HepG2 (cell line): Measurements from ENCODE around the gene RXRG. TPM values are rescaled to one million over a fixed set of nuclear protein-coding genes. Genes with fewer than 3 reads are reported as not detected.

Experiments
- ATM ChIP-seq: fragments of 450-650 bp; IDR thresholded peaks from 2 replicates; pipeline ENCODE4 v1.7.1; 2017; ENCODE audit warnings: mild to moderate bottlenecking, borderline replicate concordance
- BHLHE40 ChIP-seq: IDR thresholded peaks from 2 replicates; pipeline ENCODE4 v1.6.1; 2011; ENCODE audit warnings: low read length, improper control_type of control experiment
- CCAR2 ChIP-seq: fragments of 200-400 bp; formaldehyde crosslinking; optimal IDR thresholded peaks from 2 replicates; pipeline ENCODE3; 2018; ENCODE audit warnings: low read depth, mild to moderate bottlenecking, low read length, moderate library complexity
- DBP ChIP-seq: sonication (generic); formaldehyde crosslinking; IDR thresholded peaks from 2 replicates; pipeline ENCODE4 v1.4.0; 2020; ENCODE audit warnings: missing genetic modification reagents; ENCODE audit errors: not compliant biosample characterization
- FOXA3 ChIP-seq: IDR thresholded peaks from 2 replicates; pipeline ENCODE4 v1.6.1; 2016; ENCODE audit warnings: missing genetic modification reagents, missing compliant biosample characterization
- FOXJ3 ChIP-seq: sonication (generic); formaldehyde crosslinking; IDR thresholded peaks from 2 replicates; pipeline ENCODE4 v1.4.0; 2020; ENCODE audit warnings: missing genetic modification reagents, mild to moderate bottlenecking, borderline replicate concordance
- HINFP ChIP-seq: sonication (generic); formaldehyde crosslinking; IDR thresholded peaks from 2 replicates; pipeline ENCODE4 v1.4.0; 2020; ENCODE audit warnings: low read depth, mild to moderate bottlenecking, missing genetic modification reagents
- KDM5A ChIP-seq: fragments of 200-600 bp; sonication (generic); IDR thresholded peaks from 2 replicates; pipeline ENCODE4 v1.7.0; 2018; ENCODE audit warnings: antibody characterized with exemption, mild to moderate bottlenecking, low read length, borderline replicate concordance
- KLF12 ChIP-seq: sonication (generic); formaldehyde crosslinking; IDR thresholded peaks from 2 replicates; pipeline ENCODE4 v1.4.0; 2020; ENCODE audit warnings: missing genetic modification reagents, borderline replicate concordance
- KLF6 ChIP-seq: IDR thresholded peaks from 2 replicates; pipeline ENCODE4 v1.8.0; 2016; ENCODE audit warnings: missing biosample characterization, missing genetic modification reagents
- NCOA2 ChIP-seq: sonication (generic); formaldehyde crosslinking; IDR thresholded peaks from 2 replicates; pipeline ENCODE4 v1.8.0; 2022; ENCODE audit warnings: inconsistent platforms
- NR2F2 ChIP-seq: IDR thresholded peaks from 2 replicates; pipeline ENCODE4 v1.6.1; 2012; ENCODE audit warnings: low read depth, inconsistent platforms, borderline replicate concordance
- SIN3A ChIP-seq: IDR thresholded peaks from 2 replicates; pipeline ENCODE4 v1.6.1; 2011; ENCODE audit warnings: low read depth, mild to moderate bottlenecking, control low read depth, low read length, borderline replicate concordance
- SOX5 ChIP-seq: IDR thresholded peaks from 2 replicates; pipeline ENCODE4 v1.6.1; 2016; ENCODE audit warnings: borderline replicate concordance
- STAG1 ChIP-seq: sonication (generic); formaldehyde crosslinking; IDR thresholded peaks from 2 replicates; pipeline ENCODE4 v1.4.0; 2020; ENCODE audit warnings: missing genetic modification reagents
- ZFY ChIP-seq: sonication (generic); formaldehyde crosslinking; IDR thresholded peaks from 2 replicates; pipeline ENCODE4 v1.4.0; 2020; ENCODE audit warnings: missing genetic modification reagents
- ZMAT3 ChIP-seq: sonication (generic); formaldehyde crosslinking; conservative IDR thresholded peaks from 2 replicates; pipeline ENCODE4 v1.7.0; 2021; ENCODE audit warnings: missing genetic modification reagents
- ZMYM2 ChIP-seq: sonication (generic); formaldehyde crosslinking; IDR thresholded peaks from 2 replicates; pipeline ENCODE4 v1.8.0; 2022; ENCODE audit warnings: mild to moderate bottlenecking, missing genetic modification reagents
- ZNF724P ChIP-seq: sonication (generic); formaldehyde crosslinking; IDR thresholded peaks from 2 replicates; pipeline ENCODE4 v1.8.0; 2022; ENCODE audit warnings: missing genetic modification reagents, borderline replicate concordance
- ZNF788 ChIP-seq: sonication (generic); formaldehyde crosslinking; IDR thresholded peaks from 2 replicates; pipeline ENCODE4 v1.5.0; 2020; ENCODE audit warnings: mild to moderate bottlenecking, missing genetic modification reagents, borderline replicate concordance
- ZSCAN29 ChIP-seq: sonication (generic); formaldehyde crosslinking; conservative IDR thresholded peaks from 2 replicates; pipeline ENCODE4 v1.4.0; 2020; ENCODE audit warnings: mild to moderate bottlenecking, missing genetic modification reagents
- polyA plus RNA-seq, 8 experiments: library from polyadenylated mRNA; depleted of rRNA in 3 of 8; stranded (reverse) in 7 of 8; unstranded in 1 of 8; fragments of >200 nt; fragmentation: Illumina TruSeq in 4 of 8; extraction: Trizol in 4 of 8; gene quantifications; 2 replicates each; pipeline versions ENCODE4 v1.2.1 to v1.2.3, GENCODE V29; 2011 to 2016; ENCODE audit warnings: low read depth in 4 of 8, missing spikeins in 1 of 8, mixed read lengths in 1 of 8; ENCODE audit not compliant: insufficient read depth in 1 of 8
- total RNA-seq, 5 experiments: library from RNA; depleted of rRNA; stranded (reverse); fragments of >200 nt; fragmentation: Illumina TruSeq; extraction: Trizol; gene quantifications; 2 replicates each; pipeline ENCODE4 v1.2.3, GENCODE V29; 2016; ENCODE audit warnings: low read depth in 1 of 5
- TF ChIP-seq, protein P1 (sequence below): sonication (generic); formaldehyde crosslinking; IDR thresholded peaks from 2 replicates; pipeline ENCODE4 v1.5.1; 2020; ENCODE audit warnings: missing genetic modification reagents, mild to moderate bottlenecking, borderline replicate concordance
- TF ChIP-seq, protein P2 (sequence below): sonication (generic); formaldehyde crosslinking; IDR thresholded peaks from 2 replicates; pipeline ENCODE4 v1.8.0; 2022; ENCODE audit warnings: low read depth, missing genetic modification reagents
- TF ChIP-seq, protein P3 (sequence below): sonication (generic); IDR thresholded peaks from 2 replicates; pipeline ENCODE4 v1.6.1; 2016; ENCODE audit warnings: low read depth, borderline replicate concordance

The RXRG gene
- total and polyA plus RNA-seq, 2 of the 13 experiments (the other 11 are each of a cell fraction or from before 2014, with no cell fraction given), result not detected

- TF ChIP-seq, protein P1, sequence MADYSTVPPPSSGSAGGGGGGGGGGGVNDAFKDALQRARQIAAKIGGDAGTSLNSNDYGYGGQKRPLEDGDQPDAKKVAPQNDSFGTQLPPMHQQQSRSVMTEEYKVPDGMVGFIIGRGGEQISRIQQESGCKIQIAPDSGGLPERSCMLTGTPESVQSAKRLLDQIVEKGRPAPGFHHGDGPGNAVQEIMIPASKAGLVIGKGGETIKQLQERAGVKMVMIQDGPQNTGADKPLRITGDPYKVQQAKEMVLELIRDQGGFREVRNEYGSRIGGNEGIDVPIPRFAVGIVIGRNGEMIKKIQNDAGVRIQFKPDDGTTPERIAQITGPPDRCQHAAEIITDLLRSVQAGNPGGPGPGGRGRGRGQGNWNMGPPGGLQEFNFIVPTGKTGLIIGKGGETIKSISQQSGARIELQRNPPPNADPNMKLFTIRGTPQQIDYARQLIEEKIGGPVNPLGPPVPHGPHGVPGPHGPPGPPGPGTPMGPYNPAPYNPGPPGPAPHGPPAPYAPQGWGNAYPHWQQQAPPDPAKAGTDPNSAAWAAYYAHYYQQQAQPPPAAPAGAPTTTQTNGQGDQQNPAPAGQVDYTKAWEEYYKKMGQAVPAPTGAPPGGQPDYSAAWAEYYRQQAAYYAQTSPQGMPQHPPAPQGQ (CRISPR knock-in tag), result no peak
- TF ChIP-seq ZMYM2 (CRISPR knock-in tag) (no peak), ZNF724P (CRISPR knock-in tag) (no peak), ZSCAN29 (CRISPR knock-in tag) (no peak), DBP (CRISPR knock-in tag) (no peak), BHLHE40 (no peak), ZNF788 (CRISPR knock-in tag) (peak; percentile 28; the same call in 1 of the 2 replicates), ZMAT3 (CRISPR knock-in tag) (no peak), FOXA3 (CRISPR knock-in tag) (0 out of 2 replicates have a peak, but pooled peaks have one; percentile 20), ZFY (no peak), ATM (no peak), KLF6 (CRISPR knock-in tag) (no peak), HINFP (CRISPR knock-in tag) (no peak), STAG1 (CRISPR knock-in tag) (peak; percentile 94), SOX5 (CRISPR knock-in tag) (0 out of 2 replicates have a peak, but pooled peaks have one; percentile 24), KDM5A (no peak), FOXJ3 (CRISPR knock-in tag) (no peak), KLF12 (CRISPR knock-in tag) (no peak), NCOA2 (CRISPR knock-in tag) (no peak), NR2F2 (peak; percentile 55), SIN3A (no peak), CCAR2 (no peak)
- TF ChIP-seq, protein P2, sequence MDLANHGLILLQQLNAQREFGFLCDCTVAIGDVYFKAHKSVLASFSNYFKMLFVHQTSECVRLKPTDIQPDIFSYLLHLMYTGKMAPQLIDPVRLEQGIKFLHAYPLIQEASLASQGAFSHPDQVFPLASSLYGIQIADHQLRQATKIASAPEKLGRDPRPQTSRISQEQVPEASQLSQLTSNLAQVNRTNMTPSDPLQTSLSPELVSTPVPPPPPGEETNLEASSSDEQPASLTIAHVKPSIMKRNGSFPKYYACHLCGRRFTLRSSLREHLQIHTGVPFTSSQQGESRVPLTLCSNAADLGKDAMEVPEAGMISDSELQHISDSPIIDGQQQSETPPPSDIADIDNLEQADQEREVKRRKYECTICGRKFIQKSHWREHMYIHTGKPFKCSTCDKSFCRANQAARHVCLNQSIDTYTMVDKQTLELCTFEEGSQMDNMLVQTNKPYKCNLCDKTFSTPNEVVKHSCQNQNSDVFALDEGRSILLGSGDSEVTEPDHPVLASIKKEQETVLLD (CRISPR knock-in tag), result no peak
- TF ChIP-seq, protein P3, sequence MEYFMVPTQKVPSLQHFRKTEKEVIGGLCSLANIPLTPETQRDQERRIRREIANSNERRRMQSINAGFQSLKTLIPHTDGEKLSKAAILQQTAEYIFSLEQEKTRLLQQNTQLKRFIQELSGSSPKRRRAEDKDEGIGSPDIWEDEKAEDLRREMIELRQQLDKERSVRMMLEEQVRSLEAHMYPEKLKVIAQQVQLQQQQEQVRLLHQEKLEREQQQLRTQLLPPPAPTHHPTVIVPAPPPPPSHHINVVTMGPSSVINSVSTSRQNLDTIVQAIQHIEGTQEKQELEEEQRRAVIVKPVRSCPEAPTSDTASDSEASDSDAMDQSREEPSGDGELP, result no peak
Observed at GRCh38 chr1:165403835-165404482, 41.0 kb downstream of the RXRG start (continued).
